G401.6 (cell line): ENCODE data around the gene ARGLU1.

ENCODE experiments used
- FAIRE-seq: peaks from 2 replicates; lab custom pipeline; 2012; peaks lifted over from hg19 to GRCh38; lab: Jason Lieb, UNC

The ARGLU1 gene

DNA sequence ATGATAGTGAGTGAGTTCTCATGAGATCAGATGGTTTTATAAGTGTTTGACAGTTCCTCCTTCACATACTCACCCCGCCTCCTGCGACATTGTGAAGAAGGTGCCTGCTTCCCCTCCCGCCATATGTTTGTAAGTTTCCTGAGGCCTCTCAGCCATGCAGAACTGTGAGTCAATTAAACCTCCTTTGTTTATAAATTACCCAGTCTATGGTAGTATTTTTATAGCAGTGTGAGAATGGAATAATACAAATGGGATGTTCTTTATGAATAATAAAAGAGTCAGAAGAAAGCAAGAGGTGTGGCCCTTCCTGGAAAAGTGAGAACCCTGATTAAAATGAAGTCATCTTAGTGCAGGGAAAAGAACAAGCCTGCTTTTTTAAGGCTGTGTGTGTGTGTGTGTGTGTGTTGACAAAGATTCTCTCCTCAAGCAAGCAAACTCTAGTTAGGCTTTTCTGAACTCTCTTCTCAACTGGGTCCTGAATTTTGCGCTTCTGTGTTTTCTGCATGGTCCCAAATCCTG is 18.8 kb upstream of the ARGLU1 start:
- FAIRE-seq = no peak

- FAIRE-seq = no peak
Observed at GRCh38 chr13:106581225-106581624, 13.3 kb upstream of the ARGLU1 start.

DNA sequence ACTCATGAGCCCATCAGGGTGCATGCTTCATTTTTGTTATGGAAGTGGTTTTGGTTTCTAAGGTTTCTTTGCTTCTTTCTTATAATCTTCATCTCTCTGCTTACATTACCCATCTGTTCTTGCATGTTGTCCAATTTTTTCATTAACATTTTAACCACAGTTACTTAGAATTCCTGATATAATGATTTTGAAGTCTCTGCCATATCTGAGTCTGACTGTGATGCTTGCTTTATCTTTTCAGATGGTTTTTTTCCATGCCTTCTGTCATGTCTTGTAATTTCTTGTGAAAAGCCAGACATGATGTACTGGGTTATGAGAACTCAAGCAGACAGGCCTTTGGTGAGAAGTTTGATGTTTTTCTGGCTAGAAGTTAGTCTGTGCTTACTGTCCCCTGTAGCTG is 8.0 kb upstream of the ARGLU1 start:
- FAIRE-seq = no peak

DNA sequence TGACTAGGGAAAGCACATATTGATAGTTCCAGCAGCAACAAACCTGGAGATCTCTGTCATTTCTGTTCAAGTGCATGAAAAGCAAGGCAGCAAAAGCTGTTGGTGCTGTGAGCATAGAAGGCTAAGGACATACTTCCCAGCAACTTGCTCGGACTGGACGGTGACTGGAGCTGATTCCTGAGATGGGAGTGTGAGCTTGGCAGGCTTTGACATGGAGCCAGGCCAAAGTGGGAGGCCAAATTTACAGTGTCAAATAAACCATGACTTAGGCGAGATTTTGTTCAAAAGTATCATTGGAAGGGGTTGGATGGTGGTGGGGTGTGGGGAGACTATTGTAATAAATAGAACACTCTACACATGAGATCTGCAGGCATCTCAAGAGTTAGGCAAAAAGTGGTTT is 5.9 kb upstream of the ARGLU1 start:
- FAIRE-seq = no peak

- no peak for FAIRE-seq
Observed at GRCh38 chr13:106573284-106573846, 5.4 kb upstream of the ARGLU1 start.

DNA sequence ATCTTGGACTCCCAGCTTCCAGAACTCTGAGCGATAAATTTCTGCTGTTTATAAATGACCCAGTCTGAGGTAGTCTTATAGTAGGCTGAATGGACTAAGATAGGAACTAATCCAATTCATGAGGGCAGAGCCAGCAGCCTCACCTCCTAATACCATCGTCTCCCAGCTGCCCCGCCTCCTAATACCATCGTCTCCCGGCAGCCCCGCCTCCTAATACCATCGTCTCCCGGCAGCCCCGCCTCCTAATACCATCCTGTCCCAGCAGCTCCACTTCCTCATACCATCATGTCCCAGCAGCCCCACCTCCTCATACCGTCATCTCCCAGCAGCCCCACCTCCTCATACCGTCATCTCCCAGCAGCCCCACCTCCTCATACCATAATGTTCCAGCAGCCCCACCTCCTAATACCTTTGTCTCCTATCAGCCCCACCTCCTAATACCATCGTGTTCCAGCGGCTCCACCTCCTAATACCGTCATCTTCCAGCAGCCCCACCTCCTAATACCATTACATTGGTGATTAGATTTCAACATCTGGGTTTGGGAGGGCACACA is 2.4 kb upstream of the ARGLU1 start:
- no peak for FAIRE-seq

- FAIRE-seq = no peak
Observed at GRCh38 chr13:106569233-106570095, 1.5 kb upstream of the ARGLU1 start.

DNA sequence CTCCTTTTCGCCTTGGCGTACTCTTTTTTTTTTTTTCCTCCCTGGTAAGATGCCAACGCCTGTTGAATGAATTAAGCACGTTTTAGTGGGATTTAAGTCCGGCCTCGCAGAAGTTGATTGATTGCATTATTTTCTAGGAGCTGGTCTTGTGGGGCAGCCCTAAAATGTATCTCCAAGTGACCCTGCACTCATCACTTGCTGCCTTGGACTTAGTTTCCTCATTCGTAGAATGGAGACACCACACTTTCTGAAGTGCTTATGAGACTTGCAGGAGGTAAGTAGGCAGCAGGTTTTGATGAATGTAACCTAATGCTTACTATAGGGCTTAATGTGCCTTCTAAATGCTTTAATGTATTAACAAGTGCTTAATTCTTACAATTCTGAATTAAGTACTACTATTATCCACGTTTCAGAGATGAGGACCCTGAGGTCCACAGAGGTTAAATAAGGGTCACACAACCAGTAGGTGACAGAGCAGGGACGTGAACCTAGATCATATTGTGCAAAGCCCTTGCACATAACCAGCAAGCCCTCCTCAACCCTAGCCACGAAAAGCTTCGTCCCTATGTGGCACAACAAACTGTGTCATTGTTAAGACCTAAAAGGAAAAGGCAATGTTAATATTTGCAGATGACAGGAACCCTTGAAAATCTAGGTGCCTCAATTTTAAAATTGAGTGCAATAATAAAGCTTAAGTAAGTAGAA is 514 bp upstream of the ARGLU1 start:
- FAIRE-seq = no peak

DNA sequence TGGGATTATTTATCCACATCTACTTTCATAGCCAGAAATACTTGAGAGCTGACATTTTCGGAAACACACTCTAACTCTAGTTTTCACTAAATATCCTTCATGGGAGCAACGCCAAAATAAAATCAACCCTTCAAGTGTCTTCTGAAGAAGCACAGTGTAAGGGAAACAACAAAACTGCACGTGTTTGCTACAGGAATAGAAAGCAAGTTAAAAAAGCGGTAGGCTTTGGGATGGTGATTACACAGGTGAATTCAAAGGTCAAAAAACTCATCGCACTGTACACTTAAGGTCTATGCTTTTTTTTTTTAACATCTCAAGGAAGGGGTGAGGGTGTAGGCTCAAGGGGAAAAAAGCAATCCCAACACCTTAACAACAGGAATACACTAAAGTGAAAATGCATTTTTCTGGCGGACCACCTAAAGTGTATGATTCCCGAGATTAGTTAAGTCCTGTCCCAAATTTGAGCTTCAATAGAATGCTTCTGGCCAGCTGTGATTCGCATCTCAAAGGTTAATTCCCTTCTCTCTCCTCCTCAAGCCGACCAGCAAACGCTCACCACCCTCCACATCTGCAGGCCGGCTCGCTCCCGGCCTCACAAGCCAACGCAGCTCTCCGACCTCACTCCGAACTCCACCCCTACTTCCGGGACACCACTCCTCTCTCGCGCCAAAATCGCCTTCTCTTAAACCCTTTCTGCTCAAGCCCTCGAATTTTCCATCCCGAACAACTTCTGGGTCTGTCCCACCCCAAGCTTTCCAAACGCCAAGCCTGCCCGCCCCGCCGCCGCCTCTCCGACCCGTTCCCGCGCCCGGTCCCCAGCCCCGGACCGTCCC is 1.1 kb downstream of the ARGLU1 start:
- FAIRE-seq = no peak

- FAIRE-seq = no peak
Observed at GRCh38 chr13:106565127-106565775, 2.7 kb downstream of the ARGLU1 start.

DNA sequence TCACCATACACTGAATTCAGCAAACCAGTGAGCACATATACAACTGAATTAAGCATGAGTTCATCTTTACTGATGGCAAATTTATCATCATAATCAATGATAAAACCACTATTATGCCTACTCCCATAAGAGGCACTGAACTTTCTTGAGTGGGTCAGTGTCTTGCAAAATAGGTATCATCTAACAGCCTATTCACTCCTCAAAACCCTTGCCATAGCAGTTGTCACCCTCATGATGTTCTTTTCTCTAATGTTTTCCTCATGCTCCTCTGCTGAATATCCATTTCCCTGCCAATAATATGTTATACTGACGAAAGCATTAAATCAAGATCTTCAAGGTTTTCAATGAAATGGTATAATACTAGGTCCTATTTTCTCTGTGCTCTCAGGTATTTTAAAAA is 5.6 kb downstream of the ARGLU1 start:
- FAIRE-seq = no peak

- no peak for FAIRE-seq
Observed at GRCh38 chr13:106561551-106562170, 6.3 kb downstream of the ARGLU1 start.

DNA sequence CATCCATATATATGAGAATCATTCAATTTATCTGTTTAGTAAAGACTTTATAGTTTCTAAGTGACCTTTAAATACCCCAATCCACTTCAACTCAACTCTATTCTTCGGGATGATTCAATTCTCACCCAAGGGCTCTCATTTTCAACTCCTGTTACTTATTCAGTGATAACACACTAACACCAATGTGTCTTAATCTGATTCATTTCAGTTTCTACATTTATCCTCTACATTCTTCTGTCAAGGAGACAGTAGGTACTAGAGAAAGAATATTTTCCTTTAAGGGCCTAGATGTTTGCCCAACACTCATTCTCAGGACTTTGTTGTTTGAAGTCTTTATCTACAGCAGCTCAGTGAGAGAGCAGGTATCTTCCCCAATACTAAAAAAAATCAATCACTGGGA is 7.1 kb downstream of the ARGLU1 start:
- no peak for FAIRE-seq

DNA sequence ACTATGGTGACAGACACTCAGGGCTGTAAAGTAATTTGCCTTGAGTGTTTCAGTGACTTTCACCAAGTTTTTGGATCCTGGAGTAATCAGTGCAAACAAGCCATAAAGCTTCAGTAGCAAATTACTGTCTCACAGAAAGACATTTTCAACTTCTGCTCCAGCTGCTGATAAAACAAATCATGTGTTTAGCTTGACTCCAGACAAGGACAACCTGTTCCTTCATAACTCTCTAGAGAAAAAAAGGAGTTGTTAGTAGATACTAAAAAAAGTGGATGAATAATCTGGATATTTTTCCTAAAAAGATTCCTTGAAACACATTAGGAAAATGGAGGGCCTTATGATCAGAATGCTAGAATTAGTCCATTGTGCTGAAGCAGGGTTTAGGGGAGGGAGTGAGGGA is 9.4 kb downstream of the ARGLU1 start:
- FAIRE-seq = no peak

GRCh38 chr13:106555631-106556328 is 12.2 kb downstream of the ARGLU1 start:
- FAIRE-seq = no peak

- FAIRE-seq = no peak
Observed at GRCh38 chr13:106551751-106552150, 16.2 kb downstream of the ARGLU1 start.

DNA sequence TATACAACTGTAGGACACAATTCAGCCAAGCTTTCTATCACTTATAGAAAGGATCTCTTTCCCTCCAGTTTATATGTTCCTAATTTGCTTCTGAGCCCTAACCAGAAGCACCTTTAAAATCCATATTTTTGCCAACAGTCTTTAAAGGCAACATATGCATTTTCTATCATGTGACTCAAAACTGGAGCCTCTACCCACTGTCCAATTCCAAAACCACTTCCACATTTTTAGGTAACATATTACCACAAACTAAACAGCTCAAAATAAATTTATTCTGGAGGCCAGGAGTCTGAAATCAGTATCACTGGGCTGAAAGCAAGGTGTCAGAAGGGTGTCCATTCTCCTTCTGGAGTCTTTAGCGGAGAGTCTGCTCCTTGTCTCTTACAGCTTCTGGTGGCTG is 16.6 kb downstream of the ARGLU1 start:
- no peak for FAIRE-seq

GRCh38 chr13:106550570-106551135 is 17.3 kb downstream of the ARGLU1 start:
- FAIRE-seq = no peak

DNA sequence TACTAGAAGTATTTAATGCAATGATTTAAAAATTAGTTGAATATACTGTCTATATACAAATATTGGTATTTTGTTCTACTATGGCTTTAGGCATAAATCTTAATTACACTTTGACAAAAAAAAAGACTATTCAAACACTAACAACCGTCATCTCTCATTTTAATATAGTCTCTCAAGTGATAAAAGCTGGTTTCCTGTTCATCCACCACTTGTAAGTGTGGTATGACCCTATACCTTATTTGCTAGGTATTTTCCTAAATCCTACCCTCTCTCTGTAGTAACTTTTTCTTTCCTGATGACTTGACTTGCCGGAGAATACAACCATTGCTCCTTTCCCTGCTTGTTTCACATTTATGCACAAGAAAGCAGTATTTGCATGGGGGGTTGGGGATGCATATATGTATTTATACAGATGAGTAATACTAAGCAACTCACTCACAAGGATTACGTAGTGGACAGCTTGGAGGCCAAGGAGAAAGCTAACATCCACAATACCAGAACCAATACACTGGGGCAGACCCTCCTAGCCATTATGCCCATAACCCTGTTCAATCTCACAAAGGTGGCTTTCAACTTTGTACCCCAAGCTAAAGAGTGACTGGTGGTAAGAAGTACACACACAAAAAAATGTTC is 19.8 kb downstream of the ARGLU1 start:
- FAIRE-seq = no peak

- no peak for FAIRE-seq
Observed at GRCh38 chr13:106541826-106542225, 26.1 kb downstream of the ARGLU1 start.
